Stimulated activated naive CD8-positive, alpha-beta T cell treated with anti-CD3 and anti-CD28 coated beads, Interleukin-15, Interleukin-2, amounts not matched to agents 100 U/mL and 50 U/mL, for 24 hours (primary cell): Measurements from ENCODE around the gene FAM210A.

ENCODE experiments used
- ATAC-seq: fragments of 150-1000 bp; cut with Tn5 transposase; one replicate; pipeline ENCODE4 v1.10.0; 2021
- DNase-seq: peaks from one replicate; pipeline ENCODE4 v3.0.0; 2021

The FAM210A gene

GRCh38 chr18:13621886-13622619 is 104.3 kb downstream of the FAM210A start:
- no peak for ATAC-seq
- no peak for DNase-seq

GRCh38 chr18:13621446-13621849 is 104.9 kb downstream of the FAM210A start:
- ATAC-seq (no peak), DNase-seq (no peak)

- no peak for ATAC-seq
- DNase-seq: no peak
Measured at GRCh38 chr18:13620818-13621445, 105.4 kb downstream of the FAM210A start.

GRCh38 chr18:13620206-13620672 is 106.1 kb downstream of the FAM210A start:
- ATAC-seq: no peak
- DNase-seq: no peak

- ATAC-seq: no peak
- DNase-seq: no peak
Measured at GRCh38 chr18:13619505-13620205, 106.7 kb downstream of the FAM210A start.

GRCh38 chr18:13618760-13619438 is 107.5 kb downstream of the FAM210A start:
- no peak for ATAC-seq
- no peak for DNase-seq

- ATAC-seq (no peak), DNase-seq (no peak)
Measured at GRCh38 chr18:13617826-13618515, 108.4 kb downstream of the FAM210A start.

- ATAC-seq (no peak), DNase-seq (no peak)
Measured at GRCh38 chr18:13616525-13617035, 109.8 kb downstream of the FAM210A start.

GRCh38 chr18:13616041-13616440 is 110.3 kb downstream of the FAM210A start:
- ATAC-seq: no peak
- DNase-seq: no peak

- DNase-seq (no peak), ATAC-seq (peak; percentile 16)
Measured at GRCh38 chr18:13615432-13615861, 110.9 kb downstream of the FAM210A start.

- peak; percentile 49 for DNase-seq
- ATAC-seq: no peak
Measured at GRCh38 chr18:13614641-13615288, 111.6 kb downstream of the FAM210A start.

- ATAC-seq: no peak
- no peak for DNase-seq
Measured at GRCh38 chr18:13613591-13614501, 112.5 kb downstream of the FAM210A start.
